Vagina (tissue), 2 donors: ENCODE data around the gene LRG1. TPM values are rescaled to one million over a fixed set of nuclear protein-coding genes. Genes with fewer than 3 reads are reported as not detected.
A peak's percentile ranks its signal among the peaks of the same experiment; 100 is the strongest.

Source experiments
- DNase-seq, 2 donors: peaks; one replicate each; pipeline ENCODE4 v3.0.0-alpha.2; 2017; ENCODE audit errors: extremely low spot score in 2 of 2
- H3K27ac ChIP-seq: fragments of 200-600 bp; sonication (generic); one replicate; pipeline ENCODE4 v1.5.1; 2019
- H3K27me3 ChIP-seq: fragments of 200-600 bp; sonication (generic); one replicate; pipeline ENCODE4 v1.5.1; 2019
- H3K36me3 ChIP-seq, 2 donors: fragments of 200-600 bp; sonication (generic); one replicate each; pipeline ENCODE4 v1.5.1; 2017 to 2019
- H3K4me1 ChIP-seq: fragments of 200-600 bp; sonication (generic); one replicate; pipeline ENCODE4 v1.5.1; 2019
- H3K4me3 ChIP-seq, 2 donors: fragments of 200-600 bp; sonication (generic); 1 replicate in 1 of 2; 2 replicates in 1 of 2; pipeline ENCODE4 v1.5.1; 2016 to 2019
- H3K9me3 ChIP-seq: fragments of 200-600 bp; sonication (generic); one replicate; pipeline ENCODE4 v1.5.1; 2019
- CTCF ChIP-seq, 3 experiments: fragments of 450-650 bp in 2 of 3; fragments of 200-600 bp in 1 of 3; sonication (generic) in 1 of 3; IDR thresholded peaks; one replicate each; pipeline ENCODE4 v1.5.1; 2017 to 2019; ENCODE audit warnings: antibody characterized with exemption in 3 of 3, mild to moderate bottlenecking in 2 of 3, moderate library complexity in 2 of 3
- POLR2A ChIP-seq, 2 donors: fragments of 450-650 bp; IDR thresholded peaks; one replicate each; pipeline ENCODE4 v1.6.1; 2017; ENCODE audit warnings: antibody characterized with exemption in 2 of 2, mild to moderate bottlenecking in 2 of 2, moderate library complexity in 2 of 2
- POLR2AphosphoS5 ChIP-seq, 2 donors: sonication (generic); formaldehyde crosslinking; IDR thresholded peaks; one replicate each; pipeline ENCODE4 v1.9.0; 2017; ENCODE audit warnings: antibody characterized with exemption in 2 of 2, mild to moderate bottlenecking in 2 of 2, low read depth in 1 of 2; ENCODE audit not compliant: insufficient read depth in 1 of 2
- intact Hi-C: fragments of 100-400 bp; cut with DNase I; formaldehyde crosslinking; loops from one replicate; pipeline ENCODE4 v1.15.1; 2023
- total RNA-seq: library from RNA; depleted of rRNA; stranded (reverse); fragments of >200 nt; gene quantifications from one replicate; pipeline ENCODE4 v1.2.3, GENCODE V29; 2016

Gene LRG1
- total RNA-seq, 1 donor from 2014 or later = 6.9 TPM

- DNase-seq = no peak
- peaks cover 11% of the 10 kb centered on the region for H3K4me1 ChIP-seq
- H3K4me3 ChIP-seq = no peak overlapping the region
- no peak overlapping the region for H3K27ac ChIP-seq
- no peak for TF ChIP-seq POLR2A (IDR thresholded peaks at IDR 0.05)
- TF ChIP-seq POLR2AphosphoS5 (IDR thresholded peaks at IDR 0.05; ENCODE audit: insufficient read depth in 1 of 2, low read depth in 1 of 2) = no peak
- no peak for TF ChIP-seq CTCF (IDR thresholded peaks at IDR 0.05)
- H3K9me3 ChIP-seq = no peaks in the 10 kb centered on the region
- intact Hi-C loops = no loop called here
- no peaks in the 10 kb centered on the region for H3K36me3 ChIP-seq
- no peaks in the 10 kb centered on the region for H3K27me3 ChIP-seq
These were observed 1.8 kb downstream of the LRG1 start for GRCh38 chr19:4537953-4538600.

- Histone ChIP-seq H3K36me3 (no peaks in the 10 kb centered on the region), H3K4me3 (no peak overlapping the region), H3K4me1 (peaks cover 11% of the 10 kb centered on the region), H3K27ac (no peak overlapping the region), H3K27me3 (no peaks in the 10 kb centered on the region), H3K9me3 (no peaks in the 10 kb centered on the region)
- DNase-seq = no peak
- intact Hi-C loops = no loop called here
- no peak for TF ChIP-seq CTCF (IDR thresholded peaks at IDR 0.05)
- TF ChIP-seq POLR2A (IDR thresholded peaks at IDR 0.05) = no peak
- TF ChIP-seq POLR2AphosphoS5 (IDR thresholded peaks at IDR 0.05; ENCODE audit: insufficient read depth in 1 of 2, low read depth in 1 of 2) = no peak
These were observed 3.0 kb downstream of the LRG1 start for GRCh38 chr19:4536798-4537197.

- H3K27ac ChIP-seq = no peak within 1 kb of the TSS
- no peaks in the 10 kb centered on the region for H3K9me3 ChIP-seq
- intact Hi-C loops = no loop called here
- no peak for TF ChIP-seq POLR2AphosphoS5 (IDR thresholded peaks at IDR 0.05; ENCODE audit: insufficient read depth in 1 of 2, low read depth in 1 of 2)
- TF ChIP-seq POLR2A (IDR thresholded peaks at IDR 0.05) = no peak
- TF ChIP-seq CTCF (IDR thresholded peaks at IDR 0.05) = no peak
- no peaks in the 10 kb centered on the region for H3K27me3 ChIP-seq
- DNase-seq = no peak
- H3K36me3 ChIP-seq = no peaks in the 10 kb centered on the region
- peak within 1 kb of the TSS in 1 of 2 donors; percentile 14 for H3K4me3 ChIP-seq
- peaks cover 11% of the 10 kb centered on the region for H3K4me1 ChIP-seq
These were observed 4.8 kb downstream of the LRG1 start, which contains the start of gene PLIN5 for GRCh38 chr19:4534836-4535658. Gene PLIN5 (minus strand): TSS chr19:4535224. CDS start chr19:4534074, 1,150 bp downstream.

GRCh38 chr19:4533835-4534424 lies 5.9 kb downstream of the LRG1 start:
- H3K9me3 ChIP-seq = no peaks in the 10 kb centered on the region
- TF ChIP-seq POLR2AphosphoS5 (IDR thresholded peaks at IDR 0.05; ENCODE audit: insufficient read depth in 1 of 2, low read depth in 1 of 2) (no peak), POLR2A (IDR thresholded peaks at IDR 0.05) (no peak), CTCF (IDR thresholded peaks at IDR 0.05) (no peak)
- no peak overlapping the region for H3K4me3 ChIP-seq
- peaks cover 11% of the 10 kb centered on the region for H3K4me1 ChIP-seq
- H3K36me3 ChIP-seq = no peaks in the 10 kb centered on the region
- no peak for DNase-seq
- H3K27ac ChIP-seq = no peak overlapping the region
- H3K27me3 ChIP-seq = no peaks in the 10 kb centered on the region
- intact Hi-C loops = no loop called here
